HPDE6-E6E7 (cell line): ENCODE data around the gene AHCY.
A peak's percentile ranks its signal among the peaks of the same experiment; 100 is the strongest.
"Not testable (repeated sequence)": the region's sequence is repeated elsewhere in the genome, so short reads cannot be mapped to it uniquely, and the experiment has no call there.

Experiments used
- DNase-seq: peaks from one replicate; pipeline ENCODE4 v3.0.0; 2011; ENCODE audit warnings: missing footprints; ENCODE audit errors: extremely low spot score

Gene AHCY

DNA sequence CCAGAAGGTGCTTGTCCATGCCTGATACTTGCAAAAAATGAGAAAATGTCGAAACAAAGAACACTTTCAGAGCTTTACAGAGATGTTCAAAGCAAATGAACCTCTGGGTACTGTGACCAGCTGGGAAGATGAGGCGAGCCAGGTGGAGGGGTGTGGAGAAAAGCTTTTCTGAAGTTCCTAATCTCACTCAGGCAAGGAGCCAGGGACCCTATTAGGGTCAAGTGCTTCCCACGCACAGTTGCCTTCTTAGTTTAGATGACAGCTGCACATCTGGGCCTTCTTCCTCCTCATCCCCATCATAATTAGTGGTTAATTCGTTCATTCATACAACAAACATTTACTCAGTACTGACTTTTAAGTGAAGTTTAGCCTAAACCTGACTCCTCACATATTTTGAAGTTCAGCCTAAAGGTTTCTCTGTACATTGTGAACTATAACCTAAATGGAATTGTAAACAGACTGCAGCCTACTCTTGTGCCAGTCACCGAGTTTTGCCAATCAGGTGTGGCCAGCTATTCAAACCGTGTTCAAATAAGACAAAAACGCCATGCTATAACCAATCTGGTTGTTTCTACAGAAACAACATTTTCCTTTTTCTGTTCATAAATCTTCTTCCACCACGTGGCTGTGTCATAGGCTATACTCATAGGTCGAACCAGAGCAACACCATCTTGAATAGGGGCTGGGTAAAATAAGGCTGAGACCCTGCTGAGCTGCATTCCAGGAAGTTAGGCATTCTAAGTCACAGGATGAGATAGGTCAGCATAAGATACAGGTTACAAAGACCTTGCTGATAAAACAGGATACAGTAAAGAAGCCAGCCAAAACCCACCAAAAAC lies 19.3 kb upstream of the AHCY start:
- no peak for DNase-seq

DNA sequence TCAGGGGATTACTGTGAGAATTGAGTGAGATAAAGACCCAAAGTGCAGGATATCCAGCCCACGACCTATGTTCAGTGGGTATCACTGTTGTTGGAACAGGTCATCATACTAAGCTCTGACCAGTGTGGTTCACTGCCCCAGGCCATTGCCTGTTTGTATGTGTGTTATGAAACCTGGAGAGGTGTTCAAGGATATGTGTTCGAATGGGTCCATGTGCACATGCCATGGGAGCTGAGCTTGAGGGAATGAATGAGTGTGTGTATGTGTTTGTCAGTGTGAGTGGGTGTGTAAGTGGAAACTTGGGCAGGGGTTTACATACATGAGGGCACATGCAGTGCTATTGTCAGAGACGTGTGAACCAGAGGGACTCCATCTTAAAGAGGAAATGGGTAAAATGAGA lies 17.7 kb upstream of the AHCY start:
- no peak for DNase-seq

DNA sequence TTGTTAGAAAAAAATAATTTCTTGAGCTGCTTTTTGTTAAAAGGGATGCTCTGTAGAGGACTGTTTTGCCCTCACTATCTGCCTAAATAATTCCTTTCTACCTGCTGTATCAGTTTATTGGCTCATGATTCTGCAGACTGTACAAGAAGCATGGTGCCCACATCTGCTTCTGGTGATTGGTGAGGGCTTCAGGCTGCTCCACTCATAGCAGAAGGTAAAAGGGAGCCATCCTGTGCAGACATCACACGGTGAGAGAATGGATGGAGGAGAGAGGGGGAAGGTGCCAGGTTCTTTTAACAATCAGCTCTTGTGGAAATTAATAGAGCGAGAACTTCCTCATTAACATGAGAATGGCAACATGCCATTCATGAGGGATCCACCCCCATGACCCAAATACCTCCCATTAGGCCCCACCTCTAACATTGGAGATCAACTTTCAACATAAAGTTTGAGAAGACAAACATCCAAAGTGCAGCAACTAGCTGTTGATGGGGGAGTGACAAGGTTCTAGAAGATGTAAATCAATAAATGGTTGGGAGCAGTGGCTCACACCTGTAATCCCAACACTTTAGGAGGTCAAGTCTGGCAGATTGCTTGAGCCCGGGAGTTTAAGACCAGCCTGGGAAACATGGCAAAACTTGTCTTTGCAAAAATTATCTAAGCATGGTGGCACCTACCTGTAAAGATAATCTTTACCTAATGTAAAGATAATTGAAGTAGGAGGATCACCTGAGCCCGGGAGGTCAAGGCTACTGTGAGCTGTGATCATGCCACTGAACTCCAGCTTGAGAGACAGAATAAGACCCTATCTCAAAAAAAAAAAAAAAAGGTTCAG lies 15.7 kb upstream of the AHCY start:
- no peak for DNase-seq

DNA sequence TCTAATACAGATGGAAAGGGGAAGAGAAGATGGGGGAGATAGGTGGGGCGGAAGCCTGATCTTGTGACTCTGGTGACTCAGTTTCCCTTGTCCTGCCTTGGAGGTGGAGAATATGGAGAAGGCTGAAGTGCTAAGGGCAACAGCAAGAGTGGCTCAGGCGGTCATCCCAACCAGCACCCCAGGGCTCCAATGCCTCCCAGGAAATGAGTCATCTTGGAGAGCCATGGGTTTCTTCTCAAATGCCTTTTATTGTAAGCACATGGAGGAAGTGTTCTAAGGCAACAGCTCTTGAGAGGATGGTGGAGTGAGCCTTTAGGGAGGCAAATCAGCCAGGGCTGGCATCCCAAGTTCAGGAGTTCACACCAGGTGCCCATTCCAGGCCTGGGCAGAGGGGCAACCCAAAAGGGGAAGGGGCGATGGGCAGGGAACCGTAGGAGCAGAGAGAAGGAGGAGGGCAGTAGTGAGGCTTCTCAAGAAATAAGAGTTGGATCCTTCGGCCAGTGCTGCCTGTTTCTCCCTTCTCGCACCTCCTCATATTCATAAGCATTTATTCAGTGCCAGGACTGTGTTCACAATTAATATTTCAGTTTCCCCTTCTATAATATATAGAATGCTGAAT lies 13.2 kb upstream of the AHCY start:
- peak; percentile 84 for DNase-seq

DNA sequence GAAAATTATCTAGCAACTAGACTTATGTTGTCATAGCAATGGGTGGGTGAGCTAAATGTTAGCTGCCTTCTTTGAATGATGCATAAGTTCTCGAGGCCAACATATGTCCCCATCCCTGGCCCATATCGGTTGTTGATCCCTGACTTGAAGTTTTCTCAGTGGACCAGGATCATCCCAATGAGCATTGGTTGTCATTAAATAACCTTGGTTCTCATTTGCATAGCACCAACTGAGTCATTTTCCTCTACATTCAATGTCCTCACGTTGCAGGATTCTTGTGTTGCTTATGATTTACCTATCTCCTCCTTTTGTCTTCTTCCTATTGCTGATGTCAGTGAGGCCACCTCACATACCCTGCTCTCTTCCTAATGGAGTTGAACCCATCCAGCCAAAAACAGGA lies 12.1 kb upstream of the AHCY start:
- no peak for DNase-seq

DNA sequence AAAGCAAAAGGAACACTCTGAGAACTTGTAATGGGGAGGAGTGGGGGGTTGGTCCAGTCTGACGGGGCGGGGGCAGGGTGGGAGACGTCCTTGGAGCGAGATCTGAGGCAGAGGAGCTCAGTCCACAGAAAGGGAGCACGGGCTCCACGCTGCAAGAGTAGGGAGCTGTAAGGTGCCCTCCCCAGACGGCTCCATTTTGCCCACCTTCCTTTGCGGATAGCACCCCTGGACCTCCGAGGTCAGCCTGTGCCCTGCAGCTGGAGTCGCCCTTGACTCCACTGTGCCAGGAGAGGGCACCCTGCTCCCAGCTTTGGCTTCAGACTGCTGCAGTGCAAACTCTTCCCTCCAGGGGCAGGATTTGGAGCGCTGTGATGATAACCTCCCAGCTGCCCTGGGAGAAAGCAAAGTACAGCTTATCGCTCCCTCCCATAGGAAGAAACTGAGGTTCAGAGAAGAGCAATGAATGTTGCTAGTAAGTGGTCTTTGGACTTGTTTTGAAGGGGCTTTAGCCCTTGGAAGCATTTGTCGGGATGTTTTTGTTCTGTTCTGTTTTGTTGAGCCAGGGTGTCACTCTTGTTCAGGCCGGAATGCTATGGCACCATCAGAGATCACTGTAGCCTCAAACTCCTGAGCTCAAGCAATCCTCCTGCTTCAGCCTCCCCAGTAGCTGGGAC lies 9.5 kb upstream of the AHCY start:
- DNase-seq = peak; percentile 96

DNA sequence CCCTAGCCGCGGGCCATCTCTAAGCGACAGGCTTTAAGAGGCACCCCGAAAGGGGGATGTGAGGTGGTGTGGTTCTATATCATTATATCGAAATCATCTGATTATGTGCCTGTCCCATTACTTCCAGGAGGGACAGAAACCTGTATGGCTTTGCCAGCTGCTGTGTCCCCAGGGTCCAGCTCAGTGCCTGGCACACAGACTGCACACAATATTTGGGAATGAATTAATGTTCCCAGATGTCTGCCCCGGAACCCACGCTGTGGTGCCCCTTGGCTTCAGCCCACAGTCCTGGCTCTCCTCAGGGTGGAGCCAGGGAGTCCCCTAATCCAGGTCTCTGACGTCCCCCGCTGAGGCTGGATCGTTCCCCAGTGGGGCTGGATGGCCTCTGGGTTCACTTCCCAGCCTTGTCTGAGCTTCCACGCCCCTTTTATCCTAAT lies 8.9 kb upstream of the AHCY start:
- DNase-seq = no peak

DNA sequence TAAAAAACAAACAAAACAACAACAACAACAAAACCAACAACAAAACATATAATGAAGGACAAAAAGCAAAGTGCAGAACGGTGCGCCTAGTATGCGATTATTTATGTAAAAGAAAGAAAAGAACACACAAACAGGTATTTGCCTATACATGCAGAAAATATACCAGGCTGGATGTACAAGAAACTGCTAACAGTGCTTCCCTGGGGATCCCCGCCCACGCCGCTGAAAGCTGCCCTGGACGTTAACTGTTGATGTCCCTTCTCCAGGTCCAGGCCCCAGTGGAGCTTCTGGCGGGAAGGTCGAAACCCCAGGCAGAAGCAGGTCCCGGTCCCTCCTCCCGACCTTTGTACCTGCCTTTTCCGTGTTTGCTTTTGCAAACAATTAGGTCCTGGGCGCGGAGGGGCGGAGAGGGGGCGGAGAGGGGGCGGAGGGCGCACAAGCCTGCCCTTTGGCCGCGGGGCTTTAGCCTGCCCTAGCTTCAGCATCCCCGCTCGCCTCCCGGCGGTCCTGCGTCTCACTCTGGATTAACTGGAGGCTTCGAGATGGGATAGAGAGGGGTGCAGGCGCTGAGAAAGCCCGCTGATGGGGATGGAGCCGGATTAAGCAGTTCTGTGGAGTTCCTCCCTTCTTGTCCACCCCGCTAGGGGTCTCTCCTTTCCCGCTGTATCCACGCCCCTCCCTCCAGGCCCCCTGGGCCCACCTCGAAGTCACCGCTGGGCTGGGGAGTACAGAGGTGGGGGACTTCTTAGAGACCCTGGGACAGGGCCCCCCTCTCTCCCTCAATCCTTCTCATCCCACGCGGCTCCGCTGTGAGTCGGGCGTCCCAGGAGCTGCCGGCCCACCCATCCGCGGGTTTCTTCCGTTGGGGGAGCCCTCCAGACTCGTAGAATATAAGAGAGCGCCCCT lies 8.2 kb upstream of the AHCY start:
- DNase-seq = no peak

DNA sequence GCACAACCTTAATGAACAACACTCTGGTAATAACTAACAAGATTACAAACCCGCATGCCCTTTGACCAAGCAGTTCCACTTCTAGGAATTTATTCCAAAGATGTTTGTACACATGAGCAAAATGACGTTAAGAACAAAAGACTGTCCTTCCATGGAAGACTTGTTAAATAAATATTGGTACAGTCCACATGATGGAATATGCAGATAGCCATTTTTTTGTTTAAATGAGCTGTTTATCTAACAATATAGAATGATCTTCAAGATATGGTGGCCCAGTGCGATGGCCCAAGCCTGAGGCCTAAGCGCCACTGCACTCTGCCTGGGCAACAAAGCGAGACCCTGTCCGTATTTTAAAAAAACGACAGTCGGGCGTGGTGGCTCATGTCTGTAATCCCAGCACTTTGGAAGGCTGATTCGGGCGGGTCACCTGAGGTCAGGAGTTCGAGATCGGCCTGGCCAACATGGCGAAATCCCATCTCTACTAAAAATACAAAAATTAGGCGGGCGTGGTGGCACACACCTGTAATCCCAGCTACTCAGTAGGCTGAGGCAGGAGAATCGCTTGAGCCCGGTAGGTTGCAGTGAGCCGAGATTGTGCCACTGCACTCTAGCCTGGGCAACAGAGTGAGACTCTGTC lies 7.4 kb upstream of the AHCY start:
- no peak for DNase-seq

DNA sequence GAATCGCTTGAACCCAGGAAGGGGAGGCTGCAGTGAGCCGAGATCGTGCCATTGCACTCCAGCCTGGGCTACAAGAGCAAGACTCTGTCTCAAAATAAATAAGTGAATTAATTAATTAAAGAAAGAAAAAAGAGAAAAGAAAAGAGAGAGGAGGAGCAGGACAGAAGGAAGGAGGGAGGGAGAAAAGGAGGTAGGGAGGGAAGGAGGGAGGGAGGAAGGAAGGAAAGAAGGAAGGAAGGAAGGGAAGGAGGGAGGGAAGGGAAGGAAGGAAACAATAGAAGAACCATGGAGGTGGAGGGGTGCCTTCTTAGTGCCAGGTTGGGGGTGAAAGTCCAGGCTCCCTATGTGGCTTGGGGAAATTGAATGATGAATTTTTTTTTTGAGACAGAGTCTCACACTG lies 6.5 kb upstream of the AHCY start:
- DNase-seq = no peak

DNA sequence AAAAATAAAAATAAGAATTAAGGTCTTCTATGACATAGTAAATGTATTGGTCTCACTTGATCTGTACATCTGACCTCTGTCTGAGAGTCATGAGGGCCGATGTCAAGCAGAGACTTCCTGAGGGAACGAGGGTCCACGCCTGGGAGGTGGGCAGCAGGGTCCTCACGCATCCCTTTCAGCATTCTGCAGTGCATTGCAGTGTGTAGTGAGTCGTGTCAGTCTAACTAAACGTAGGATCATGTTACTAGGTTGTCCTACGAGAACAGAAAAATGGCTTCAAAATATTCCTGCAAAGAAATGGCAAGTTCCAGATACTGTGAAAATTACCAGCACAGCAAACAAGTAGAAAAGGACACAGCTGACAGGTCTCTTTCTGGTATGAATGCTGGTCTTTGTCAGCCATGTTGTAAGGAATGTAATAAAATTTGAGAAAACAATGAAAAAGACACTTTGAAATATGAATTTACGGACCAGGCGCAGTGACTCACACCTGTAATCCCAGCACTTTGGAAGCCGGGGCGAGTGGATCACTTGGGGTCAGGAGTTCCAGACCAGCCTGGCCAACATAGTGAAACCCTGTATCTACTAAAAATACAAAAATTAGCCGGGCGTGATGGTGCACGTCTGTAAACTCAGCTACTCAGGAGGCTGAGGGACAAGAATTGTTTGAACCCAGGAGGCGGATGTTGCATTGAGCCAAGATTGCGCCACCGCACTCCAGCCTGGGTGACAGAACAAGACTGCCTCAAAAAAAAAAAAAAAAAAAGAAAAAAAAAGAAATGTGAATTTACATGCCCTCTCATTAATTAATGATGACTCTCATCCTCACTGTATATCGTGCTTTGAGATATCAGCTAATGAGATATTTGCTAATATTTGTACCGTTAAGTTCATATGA lies 2.4 kb upstream of the AHCY start:
- no peak for DNase-seq

DNA sequence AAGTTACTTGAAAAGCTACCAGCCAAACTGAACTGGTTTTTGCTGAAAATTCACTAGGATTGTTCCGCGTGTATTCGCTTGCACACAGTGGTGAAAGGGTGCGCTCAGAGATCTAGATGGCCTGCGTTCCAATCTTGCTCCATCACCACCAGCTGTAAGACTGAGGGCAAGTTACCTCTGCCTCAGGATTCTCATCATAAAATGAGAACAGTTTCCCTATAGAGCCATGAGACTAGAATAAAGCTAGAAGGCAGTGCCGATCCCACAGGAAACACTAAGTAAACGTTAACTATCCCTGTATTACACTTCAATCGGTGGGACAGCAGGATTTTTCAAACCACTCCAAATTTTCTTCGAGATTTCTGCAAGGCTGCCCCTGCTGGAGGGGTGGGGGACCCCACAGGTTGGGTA lies 838 bp downstream of the AHCY start:
- DNase-seq = peak; percentile 65

DNA sequence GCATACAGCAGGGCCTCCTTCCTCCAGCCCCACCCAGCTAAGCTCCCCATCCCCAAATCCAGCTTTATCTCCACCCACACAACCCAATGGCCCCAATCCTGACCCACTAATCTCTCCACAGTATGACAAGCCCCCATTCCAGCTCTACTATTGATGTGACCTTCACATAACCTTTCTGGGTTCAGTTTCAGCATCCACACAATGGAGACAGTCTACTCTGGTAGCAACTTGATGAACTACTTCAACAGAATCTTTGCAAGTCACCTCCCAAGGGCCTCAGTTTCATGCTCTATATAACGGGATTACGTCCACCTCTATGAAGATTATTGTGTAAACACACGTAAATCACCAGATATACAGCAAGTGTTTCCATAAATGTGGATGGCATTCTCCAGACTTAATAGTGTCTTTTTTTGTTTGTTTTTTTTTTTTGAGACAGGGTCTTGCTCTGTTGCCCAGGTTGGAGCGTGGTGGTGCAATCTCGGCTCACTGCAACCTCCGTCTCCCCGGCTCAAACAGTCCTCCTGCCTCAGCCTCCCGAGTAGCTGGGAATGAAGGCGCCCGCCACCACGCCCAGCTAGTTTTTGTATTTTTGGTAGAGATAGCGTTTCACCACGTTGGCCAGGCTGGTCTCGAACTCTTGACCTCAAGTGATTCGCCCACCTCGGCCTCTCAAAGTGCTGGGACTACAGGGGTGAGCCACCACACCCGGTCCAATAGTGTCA lies 1.4 kb downstream of the AHCY start:
- no peak for DNase-seq

DNA sequence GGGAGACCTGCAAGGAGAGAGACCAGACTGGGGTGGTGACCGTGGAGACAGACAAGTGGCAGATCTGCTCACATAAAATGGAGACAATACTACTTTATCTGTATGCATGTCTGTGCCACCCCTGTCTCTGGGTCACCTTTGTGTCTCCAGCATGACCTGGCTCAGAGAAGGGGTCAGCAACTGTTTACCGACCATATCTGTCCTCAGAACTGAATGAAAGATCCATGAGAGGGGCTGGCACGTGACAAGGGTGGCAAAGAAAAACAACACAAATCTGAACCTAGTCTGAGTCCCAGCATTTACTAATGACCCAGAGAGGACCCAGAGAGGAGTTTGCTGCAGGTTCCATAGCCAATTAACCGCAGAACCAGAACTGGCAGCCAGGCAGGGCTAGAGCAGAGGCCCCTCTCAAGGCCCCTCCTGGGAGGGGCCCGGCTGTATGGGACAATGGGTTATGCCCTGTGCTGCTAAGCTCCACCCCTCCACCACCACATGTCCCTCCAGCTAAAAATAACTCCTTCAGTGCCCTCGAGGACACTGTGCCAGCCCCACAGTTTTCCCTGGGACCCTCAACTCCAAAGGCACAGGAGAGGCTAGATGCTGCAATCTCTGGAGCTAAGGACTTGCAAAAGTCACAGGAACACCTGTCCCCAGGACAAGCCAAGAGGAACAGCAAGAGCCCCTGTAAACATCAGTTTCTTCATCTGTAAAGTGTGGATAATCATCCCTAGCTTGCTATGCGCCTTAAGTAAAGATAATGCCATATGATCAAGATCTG lies 2.2 kb downstream of the AHCY start:
- no peak for DNase-seq

DNA sequence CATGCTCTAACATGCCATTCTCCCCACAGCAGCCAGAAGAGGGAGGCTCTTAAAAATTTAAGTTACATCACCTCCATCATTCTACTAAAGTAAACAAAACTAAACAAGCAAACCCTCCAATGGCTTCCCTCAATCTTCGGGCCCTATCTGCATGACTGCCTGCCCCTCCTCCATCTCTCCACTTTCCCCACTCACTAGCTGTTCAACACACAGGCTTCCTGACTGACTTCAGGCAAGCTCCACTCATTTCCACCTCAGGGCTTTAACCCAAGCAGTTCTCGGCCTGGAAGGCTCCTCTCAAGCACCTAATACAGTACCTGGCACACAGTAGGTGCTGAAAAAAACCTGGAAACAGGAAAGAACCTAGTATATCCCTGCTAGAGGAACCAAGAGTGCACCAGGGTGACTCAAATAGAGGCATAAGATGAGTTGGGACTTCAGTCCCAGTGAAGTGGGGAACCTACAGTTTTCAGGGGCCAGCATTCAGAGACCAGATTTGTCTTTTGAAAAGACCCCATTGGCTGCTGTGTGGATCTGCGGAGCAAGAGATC lies 2.8 kb downstream of the AHCY start:
- no peak for DNase-seq

DNA sequence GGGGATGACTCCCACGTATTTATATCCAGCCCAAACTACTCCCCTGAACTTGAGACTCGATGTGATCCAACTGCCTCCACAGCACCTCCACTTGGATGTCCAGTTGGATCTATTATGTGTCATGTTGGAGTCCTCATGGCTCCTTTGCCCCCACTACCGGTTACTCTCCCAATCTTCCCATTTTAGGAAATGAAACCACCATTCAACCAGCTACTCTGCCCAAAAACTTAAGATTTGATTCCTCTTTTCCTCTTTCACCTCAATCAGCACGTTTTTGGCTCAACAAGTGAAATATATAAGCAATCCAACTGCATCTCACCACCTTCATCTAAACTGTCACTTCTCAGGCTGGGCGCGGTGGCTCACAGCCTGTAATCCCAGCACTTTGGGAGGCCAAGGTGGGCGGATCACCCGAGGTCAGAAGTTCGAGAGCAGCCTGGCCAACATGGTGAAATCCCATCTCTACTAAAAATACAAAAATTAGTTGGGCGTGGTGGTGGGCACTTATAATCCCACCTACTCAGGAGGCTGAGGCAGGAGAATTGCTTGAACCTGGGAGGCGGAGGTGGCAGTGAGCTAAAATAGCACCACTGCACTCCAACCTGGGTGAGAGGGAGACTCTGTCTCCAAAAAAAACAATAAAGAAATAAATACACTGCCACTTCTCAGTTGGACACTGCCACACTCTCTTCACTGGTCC lies 3.4 kb downstream of the AHCY start:
- DNase-seq = no peak

DNA sequence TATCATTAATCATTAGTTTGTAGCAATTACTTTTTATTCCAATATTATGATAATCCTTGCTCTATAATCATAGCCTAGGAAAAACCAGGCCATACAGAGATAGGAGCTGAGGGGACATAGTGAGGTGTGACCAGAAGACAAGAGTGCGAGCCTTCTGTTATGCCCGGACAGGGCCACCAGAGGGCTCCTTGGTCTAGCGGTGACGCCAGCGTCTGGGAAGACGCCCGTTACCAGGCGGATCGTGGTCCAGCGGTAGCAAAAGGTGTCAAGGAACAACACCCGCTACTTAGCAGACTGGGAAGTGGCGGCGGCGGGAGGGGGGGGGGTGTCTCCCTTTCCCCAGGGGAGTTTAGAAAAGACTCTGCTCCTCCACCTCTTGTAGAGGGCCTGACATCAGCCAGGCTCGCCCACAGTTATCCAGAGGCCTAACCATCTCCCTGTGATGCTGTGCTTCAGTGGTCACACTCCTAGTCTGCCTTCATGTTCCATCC lies 4.8 kb downstream of the AHCY start:
- DNase-seq = not testable (repeated sequence)
